Measurements from ENCODE around the gene CDC42.
A peak's percentile ranks its signal among the peaks of the same experiment; 100 is the strongest.

The CDC42 gene

DNA sequence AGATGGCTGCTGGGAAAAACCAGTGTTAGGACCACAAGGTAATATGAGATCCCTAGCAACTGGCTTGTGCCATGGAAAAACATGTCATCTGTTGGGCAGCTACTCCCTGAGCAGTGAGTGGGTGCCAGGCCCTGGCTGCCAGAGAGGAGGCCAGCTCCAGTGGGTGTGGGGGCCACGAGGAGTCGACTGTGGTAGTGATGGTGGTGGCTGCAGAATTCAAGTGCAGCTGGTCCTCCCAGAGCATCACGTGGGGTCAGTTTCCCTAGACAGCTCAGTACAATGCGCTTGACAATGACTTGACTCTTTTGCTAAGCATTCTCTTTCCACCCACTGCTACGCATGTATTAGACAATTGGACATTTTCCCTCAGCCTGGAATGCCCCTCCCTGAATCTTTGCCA lies 14.5 kb upstream of the CDC42 start:
- DNase-seq: no peak

DNA sequence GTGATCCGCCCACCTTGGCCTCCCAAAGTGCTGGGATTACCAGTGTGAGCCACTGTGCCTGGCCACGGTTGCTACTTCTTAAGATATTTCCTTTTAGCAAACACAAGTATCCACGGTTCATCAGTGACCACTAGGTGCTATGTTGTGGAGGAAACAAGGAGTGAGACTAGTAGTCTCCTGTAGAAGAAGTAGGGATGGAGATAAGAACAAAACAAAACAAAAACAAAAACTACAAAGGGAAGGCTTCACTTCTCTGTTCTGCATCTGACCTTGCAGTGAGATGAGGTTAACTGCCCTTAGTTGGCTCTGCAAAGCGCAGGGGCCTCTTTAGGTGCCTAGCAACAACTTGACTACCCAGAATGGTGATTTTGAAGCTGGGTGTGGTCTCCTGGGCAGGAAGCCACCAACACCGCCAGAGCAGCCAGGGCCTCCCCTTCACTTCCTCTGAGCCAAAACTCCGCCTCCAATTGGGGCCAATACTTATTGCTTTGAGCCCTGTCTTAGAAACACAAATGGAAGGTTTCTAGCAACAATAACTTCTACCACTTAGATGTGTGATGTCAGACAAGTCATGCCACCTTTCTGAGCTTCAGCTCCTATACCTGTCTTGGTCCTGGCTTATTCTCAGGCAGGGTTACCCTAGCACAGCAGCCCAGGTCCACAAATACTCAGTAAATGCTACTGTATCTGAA lies 12.8 kb upstream of the CDC42 start:
- DNase-seq: peak; percentile 89

DNA sequence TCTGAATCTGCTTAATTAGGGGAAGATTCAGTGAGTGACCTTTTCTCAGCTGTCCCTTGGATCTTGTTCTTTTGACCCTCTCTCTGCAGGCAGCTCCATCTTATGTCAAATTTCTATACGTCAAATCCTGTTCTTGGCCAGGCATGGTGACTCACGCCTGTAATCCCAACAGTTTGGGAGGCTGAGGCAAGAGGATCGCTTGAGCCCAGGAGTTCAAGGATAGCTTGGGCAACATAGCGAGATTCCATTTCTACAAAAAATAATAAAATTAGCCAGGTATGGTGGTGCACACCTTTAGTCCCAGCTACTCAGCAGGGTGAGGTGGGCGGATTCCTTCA lies 12.3 kb upstream of the CDC42 start:
- no peak for DNase-seq

DNA sequence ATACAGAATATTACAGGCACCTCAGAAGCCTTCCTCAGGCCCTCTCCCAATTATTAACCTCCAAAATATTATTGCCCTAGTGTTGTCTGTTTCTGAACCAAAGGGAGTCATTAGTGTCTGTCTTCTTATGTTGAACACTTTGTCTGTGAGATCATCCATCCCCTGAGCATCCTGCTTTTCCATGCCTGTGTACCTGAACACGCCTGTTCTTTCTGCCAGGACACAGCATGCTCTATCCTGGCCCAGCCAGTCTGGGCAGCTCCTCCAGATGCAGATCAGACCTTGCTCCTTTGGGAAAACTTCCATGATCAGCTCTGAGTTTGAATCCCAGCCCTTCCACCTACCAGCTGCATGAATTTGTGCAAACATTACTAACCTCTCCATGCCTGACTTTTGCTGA lies 11.0 kb upstream of the CDC42 start:
- DNase-seq: no peak

DNA sequence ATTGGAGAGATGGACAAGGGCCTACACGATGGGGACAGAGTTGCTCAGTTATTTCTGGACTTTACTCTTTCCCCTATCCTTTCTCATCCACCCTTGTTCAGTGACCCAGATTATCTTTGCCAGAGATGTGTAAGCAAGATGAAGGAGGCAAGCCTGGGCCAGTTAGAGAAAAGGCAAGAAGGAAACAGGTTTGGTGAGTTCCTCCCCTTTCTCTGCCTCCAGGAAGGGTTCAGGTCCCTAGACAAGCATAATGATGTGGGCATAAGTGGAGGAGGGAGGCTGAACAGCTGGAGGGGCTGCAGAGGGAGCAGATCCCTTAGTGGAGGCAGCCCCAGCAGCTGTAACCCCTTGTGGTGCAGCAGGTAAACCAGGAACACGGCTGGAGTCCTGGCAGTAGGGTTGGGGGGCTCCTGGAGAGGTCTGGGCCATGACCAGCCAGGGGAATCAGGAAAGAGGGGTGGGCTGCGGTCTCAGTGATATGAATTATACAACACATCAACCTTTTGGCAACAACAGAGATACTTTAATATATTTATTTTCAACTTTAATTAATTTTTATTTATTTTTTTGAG lies 9.2 kb upstream of the CDC42 start:
- peak; percentile 29 for DNase-seq

DNA sequence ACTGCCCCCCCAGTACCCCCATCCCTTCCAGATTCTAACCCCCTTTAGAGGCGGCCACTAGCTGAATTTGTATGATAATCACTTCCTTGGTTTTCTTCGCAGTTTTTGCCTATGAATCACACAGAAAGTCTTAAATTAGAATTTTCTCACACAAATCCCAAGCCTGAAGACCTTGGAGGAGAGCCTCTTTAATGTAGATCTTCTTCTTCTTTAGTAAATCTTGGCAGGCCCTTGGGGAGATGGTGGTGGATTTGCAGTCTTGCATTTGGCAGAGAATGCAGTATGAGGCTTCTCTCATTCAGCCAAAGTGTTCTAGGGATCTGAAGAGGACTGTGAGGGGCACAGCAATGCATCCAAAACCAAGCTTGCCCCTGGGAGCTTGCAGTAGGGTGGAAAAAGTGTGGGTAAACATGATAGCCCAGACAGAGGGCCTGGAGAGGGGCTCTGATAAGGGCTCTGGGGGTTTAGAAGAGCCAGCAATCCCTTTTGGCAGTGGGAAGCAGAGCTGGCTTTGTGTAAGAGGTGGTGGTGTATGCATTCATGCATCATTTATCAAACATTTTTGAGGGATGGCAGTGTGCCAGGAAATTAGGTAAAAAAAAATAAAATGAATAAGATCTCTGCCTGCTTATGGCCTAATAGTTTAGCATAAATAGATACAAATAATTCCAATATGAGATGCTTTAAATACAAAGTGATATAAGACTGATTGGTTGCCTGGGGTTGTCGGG lies 7.7 kb upstream of the CDC42 start:
- DNase-seq: no peak

DNA sequence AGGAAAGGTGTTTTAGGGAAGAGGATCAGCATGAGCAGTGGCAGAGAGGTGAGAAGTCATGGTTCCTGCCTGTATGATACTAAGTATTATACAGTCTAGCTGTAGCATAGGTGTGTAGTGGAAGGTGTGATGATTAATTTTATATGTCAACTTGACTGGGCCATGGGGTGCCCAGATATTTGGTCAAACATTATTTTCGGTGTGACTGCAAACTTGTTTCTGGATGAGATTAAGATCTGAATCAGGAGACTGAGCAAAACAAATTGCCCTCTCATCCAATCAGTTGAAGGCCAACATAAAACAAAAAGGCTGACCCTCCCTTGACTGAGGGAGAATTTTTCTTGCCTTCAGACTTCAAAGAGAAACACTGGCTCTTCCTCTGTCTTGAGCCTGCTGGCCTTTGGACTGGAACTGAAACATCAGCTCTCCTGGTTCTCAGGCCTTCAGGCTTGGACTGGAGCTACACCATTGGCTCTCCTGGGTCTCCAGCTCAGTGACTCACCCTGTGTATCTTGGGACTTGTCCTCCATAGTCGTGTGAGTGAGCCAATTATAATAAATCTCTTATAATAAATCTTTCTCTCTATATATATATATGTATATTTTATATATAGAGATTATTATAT lies 6.8 kb upstream of the CDC42 start:
- no peak for DNase-seq

DNA sequence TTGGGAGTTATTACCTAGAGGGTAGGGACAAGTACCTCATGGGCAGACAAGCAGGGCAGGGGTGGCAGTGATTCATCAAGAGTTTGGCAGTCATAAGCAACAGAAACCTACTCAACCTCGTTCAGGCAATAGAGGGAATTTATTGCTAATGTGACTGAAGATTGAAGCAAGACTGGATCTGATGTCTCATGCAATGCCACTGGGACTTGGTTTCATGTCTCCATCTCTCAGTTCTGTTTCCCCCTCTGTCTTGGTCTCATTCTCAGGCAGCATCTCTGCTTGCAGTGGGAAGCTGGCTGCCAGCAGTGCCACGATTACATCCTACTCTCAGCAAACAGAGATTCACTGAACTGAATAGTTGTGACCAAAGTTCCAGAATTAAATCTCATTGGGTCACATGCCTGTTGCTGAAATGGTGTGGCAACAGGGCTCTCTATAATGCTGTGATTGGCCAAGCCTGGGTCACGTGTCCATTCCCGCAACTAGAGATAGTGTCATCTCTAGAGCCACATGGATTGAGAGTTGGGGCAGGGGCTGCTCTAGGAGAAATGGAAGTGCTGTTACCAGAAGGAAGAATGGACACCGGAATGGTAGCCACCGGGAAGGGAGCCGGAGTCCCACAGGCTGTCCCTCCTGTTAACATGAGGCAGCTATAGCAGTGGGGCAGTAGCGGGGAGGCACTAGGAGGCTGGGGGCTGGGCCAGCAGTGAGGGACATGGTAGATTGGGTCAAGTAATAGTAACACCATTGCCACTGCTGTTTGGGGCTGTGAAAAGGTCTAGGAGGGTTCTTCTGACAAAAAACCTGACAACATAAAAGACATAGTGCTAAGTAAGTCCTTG lies 3.9 kb upstream of the CDC42 start:
- DNase-seq: no peak

DNA sequence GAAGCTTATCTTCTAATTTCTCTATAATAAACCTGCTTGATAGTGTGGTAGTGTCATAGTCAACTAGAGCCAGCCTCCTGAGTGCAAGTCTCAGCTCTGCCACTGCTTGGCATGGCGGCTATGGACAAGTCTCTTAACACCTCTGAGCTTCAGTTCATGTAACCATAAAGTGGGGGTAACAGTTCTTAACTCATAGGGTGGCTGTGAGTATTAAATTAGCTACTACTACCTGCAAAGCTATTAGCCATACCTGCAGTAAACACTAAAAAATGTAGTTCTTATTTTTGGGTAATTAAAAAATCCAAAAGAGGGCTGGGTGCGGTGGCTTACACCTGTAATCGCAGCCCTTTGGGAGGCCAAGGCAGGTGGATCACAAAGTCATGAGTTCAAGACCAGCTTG lies 2.2 kb upstream of the CDC42 start:
- no peak for DNase-seq

DNA sequence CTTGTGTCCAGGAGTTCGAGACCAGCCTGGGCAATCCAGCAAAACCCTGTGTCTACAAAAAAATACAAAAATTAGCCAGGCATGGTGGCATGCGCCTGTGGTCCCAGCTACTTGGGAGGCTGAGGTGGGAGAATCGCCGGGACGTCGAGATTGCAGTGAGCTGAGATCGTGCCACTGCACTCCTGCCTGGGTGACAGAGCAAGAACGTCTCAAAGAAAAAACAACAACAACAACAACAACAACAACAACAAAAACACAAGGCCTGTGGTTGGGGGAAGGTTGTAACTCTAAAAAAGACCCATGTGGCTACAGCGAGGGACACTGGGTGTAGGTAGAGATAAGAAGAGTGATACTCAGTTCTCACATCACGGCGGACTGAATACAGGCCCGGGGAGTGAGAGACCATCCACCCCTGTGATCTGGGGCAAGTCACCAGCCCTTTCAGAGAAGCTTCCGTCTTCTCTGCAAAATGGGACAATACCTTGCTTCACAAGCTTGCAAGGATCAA lies 848 bp upstream of the CDC42 start:
- DNase-seq: no peak

DNA sequence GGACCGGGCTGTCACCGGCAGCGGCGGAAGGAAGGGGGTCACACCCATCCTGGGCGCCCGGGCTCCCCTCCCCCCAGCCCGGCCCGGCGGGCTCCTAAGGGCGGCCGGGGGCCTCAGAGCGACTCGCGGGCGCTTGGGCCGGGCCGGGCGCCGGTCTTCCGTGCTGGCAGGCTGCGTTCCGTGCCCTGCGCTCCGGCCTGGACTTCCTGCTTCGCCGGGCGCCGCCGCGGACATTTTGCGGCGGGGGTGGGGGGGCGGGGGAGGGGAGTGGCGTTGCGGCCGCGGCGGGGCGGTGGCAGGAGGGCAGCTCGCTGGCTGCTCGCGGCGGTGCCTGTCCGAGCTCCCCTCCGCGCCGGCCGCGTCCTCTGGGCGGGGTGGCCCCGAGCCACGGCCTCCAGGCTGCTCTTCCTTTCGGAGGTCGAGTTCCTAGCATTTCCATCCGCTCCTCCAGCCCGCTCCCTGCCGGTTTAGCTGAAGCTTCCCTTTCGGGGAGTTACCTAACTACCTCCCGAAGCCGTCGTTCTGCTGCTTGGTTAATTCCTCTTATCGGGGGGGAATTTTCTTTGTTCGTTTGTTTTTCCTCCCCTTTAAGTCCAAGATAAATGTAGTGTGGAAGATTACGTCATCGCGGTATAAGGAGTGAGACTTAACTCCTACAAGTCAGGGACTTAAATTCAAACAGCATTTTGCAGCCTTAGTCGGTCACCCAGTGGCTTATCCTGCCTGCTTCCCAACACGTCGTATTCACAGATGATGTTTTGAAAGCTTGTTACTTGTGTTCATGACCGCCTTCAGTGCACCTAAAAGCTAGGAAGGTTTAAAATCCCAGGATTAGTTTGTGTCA lies 730 bp downstream of the CDC42 start:
- DNase-seq: no peak

DNA sequence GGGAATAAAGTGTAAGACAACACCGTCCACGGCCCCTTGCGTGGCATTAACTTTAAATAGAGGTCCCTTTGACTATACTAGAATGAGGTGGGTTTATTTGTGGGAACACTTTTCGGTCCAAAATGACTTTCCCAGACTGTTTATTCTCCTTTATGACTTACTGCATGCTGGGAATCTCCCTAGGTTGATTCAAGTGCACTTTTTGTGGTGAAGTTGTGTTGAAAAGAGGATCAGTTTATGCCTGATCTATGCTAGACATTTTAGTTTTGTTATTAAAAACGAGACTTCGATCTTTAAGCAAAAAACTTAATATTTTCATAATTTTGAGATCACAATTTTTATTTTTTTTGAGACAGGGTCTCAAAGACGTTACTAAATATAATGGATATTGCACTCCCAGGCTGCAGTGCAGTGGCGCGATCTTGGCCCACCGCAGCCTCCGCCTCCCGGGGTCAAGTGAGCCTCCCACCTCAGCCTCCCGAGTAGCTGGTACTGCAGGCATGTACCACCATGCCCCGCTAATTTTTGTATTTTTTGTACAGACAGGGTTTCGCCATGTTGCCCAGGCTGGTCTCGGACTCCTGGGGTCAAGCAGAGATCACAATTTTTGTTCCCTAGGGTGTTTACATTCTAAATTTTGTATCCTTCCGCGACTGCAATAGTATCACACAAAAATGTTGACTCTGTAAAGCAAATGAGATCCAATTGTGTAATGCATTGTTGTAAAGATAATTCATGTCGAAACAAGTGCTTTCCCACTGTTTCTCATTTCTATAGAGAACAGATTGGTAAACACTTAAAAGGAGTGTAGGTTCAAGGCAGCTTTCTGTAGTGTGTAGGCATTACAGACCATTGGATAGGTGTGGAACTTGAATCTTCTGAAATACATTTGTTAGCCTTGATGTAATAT lies 1.6 kb downstream of the CDC42 start:
- peak; percentile 50 for DNase-seq

DNA sequence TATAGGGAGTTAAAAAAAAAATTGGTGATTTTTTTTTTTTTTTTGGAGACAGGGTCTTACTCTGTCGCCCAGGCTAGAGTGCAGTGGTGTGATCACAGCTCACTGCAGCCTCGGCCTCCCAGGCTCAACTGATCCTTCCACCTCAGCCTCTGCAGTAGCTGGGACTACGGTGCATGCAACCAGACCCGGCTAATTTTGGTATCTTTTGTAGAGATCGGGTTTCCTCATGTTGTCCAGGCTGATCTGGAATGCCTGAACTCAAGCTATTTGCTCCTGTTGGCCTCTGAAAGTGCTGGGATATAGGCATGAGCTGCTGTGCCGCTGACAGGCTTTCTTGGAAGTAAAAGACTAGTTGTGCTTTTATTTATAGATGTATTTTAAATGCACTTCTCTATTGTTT lies 3.0 kb downstream of the CDC42 start:
- no peak for DNase-seq

DNA sequence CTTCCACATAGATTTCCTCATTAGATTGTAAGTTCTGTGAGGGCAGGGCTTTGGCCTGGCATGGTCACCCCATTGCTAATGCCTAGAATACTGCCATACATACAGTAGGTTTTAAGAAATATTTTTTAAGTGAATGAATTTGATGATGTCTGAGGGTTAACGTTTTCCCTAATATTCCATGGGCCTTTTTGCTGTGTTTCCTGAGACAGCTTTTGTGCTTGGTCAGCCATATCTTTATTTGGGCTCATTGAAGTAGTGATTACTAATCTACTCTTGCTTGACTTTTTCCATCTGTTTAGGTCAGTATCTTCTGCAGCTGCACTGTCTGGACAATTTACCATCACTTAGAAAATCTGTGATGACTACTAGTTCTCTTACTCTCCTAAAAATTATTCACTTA lies 3.5 kb downstream of the CDC42 start:
- DNase-seq: no peak

DNA sequence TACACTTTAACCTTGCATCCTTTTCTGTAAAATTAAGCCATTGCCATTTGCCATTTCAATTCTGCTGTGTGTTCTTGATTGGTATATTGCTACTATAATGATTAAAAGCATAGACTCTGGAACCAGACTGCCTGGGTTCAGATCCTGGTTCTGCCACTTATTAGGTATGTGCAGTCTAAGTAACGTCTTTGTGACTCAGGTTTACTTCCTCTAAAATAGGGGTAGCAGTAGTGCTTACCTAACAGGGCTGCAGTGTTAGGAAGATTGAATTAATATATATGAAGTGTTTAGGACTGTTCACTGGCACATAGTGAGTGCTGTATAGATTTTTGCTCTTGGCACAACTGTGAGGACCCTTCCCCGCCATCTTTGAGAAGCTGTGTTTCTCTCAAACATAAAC lies 4.4 kb downstream of the CDC42 start:
- DNase-seq: no peak

DNA sequence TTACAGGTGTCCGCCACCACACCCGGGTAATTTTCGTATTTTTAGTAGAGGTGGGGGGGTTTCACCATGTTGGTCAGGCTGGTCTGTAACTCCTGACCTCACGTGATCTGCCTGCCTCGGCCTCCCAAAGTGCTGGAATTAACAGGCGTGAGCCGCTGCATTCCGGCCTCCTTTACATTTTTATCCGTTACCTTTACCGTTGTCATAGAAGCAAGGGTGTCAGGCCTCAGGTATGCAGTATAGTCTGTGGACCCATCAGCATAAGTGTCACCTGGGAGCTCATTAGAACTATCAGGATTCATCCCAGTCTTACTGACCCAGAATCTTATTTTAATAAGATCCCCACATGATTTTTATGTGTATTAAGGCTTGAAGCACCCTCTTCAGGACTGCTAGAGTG lies 5.4 kb downstream of the CDC42 start:
- no peak for DNase-seq

DNA sequence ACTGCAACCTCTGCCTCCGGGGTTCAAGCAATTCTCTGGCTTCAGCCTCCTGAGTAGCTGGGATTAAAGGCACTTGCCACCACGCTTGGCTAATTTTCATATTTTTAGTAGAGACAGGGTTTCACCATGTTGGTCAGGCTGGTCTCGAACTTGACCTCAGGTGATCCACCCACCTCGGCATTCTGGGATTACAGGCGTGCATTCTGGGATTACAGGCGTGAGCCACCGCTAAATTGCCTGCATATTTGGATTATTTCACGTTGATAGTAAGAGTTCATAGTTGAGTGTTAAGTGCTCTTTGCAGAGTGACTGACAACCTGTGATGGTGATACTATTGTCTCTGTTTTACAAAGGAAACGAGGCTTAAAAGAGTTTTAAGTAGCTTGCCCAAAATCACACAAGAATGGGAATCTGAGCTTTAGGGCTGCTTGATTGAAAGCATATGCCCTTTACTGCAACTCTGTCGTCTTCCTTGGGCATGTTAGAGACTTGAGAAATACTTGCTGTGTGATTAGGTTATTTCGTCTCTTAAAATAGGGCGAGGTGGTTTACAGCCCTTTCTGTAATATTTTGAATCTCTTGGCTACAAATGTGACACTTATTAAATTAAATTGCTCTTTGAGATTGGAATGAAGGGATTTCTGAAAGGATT lies 12.4 kb downstream of the CDC42 start:
- DNase-seq: no peak

DNA sequence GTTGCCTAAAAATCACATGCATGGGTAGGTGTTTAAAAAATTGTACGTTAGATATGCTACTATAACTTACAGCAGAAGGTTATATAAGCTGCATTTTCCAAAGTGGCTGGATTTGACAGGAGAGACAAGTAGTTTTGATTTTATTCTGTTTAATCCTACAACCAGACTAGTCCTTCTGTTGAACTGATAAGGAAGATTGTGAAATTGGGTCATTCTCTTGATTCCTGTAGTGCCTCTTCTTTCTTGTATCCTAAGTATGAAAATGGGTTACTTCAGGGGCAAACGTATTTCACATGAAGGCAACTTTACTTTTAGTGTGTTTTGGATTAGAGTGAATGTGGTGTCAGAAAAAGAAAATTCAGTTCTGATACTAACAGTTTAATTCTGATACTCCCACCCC lies 19.0 kb downstream of the CDC42 start:
- DNase-seq: no peak

DNA sequence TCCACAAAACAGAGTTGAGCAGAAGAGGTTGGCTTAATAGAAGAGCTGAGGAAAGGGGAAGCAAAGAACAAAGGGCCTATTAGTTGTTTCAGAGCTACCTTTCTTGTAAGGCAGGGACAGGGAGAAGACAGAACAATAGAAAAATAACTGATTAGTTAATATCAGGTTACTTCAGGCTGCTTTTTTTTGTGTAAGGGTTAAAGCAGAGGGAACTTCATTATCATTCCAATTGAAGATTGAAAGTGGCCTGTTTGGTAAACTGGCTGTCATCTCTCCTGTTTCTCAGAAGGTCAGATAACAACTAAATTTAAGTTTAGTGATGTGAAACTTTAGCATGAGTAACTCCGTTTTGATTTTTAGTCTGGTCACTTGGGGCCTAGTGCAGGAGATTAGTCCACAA lies 22.3 kb downstream of the CDC42 start:
- no peak for DNase-seq

DNA sequence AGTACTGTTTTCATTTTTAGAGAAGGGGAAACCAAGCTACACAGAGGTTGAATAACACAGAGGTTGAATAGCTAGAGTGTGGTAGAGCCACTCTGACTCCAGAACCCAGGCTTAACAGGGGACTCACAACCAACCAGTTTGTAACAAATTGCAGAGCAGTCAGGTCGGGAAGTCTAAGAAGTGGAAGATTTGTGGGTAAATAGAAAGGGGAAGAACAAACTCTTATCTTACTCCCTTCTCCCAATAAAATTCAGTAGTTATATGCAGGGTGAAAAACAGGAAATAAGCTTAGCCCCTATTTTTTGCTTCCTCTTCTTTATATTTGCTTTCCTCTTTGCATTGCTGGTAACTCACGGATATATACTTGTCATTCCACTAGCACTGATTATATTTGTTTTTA lies 23.2 kb downstream of the CDC42 start:
- no peak for DNase-seq

Measured in NCI-H2029 (cell line).